ENCODE results near the gene KIAA0513. TPM values are rescaled to one million over a fixed set of nuclear protein-coding genes. Genes with fewer than 3 reads are reported as not detected.

Gene KIAA0513
- total and polyA plus RNA-seq, 2 donors (not counting 3 experiments of a cell fraction or from before 2014, with no cell fraction given) = 1.8 to 4.3 TPM

- H4K20me1 ChIP-seq (replicated peaks; ENCODE audit: control insufficient read depth, extremely low read depth, insufficient read depth, low read length) = no peaks in the 10 kb centered on the region
- H3K4me2 ChIP-seq (ENCODE audit: insufficient read depth, low read length) = no peak overlapping the region
- BruUV-seq (replicated peaks) = no TSS peak
- intact Hi-C loops (cut with micrococcal nuclease) = no loop called here
- H3K9ac ChIP-seq (replicated peaks; ENCODE audit: extremely low read depth, insufficient read depth, low read length) = no peak overlapping the region
- dilution Hi-C loops (cut with MboI; ENCODE audit: extremely low pct_ligation_motif_present, low sequenced_read_pairs) = no loop called here
- CTCF ChIA-PET = no interaction called here
- no peaks in the 10 kb centered on the region for H3K36me3 ChIP-seq (ENCODE audit: control insufficient read depth in 2 of 2, extremely low read depth in 1 of 2, insufficient read depth in 2 of 2, low read length in 2 of 2)
- no peaks in the 10 kb centered on the region for H3K9me3 ChIP-seq (replicated peaks; ENCODE audit: control insufficient read depth, insufficient read depth, low read length)
- POLR2A ChIA-PET = no interaction called here
- no peak for TF ChIP-seq MYC (IDR thresholded peaks at IDR 0.05; ENCODE audit: low read depth, low read length)
- TF ChIP-seq, protein P1, sequence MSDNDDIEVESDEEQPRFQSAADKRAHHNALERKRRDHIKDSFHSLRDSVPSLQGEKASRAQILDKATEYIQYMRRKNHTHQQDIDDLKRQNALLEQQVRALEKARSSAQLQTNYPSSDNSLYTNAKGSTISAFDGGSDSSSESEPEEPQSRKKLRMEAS (IDR thresholded peaks at IDR 0.05; ENCODE audit: insufficient read depth, insufficient read length) = no peak
- no peak for TF ChIP-seq POLR2AphosphoS5 (IDR thresholded peaks at IDR 0.05; ENCODE audit: insufficient read depth, low read depth, low read length)
- TF ChIP-seq CTCF (IDR thresholded peaks at IDR 0.05; ENCODE audit: extremely low read depth in 1 of 2, insufficient read depth in 1 of 2, low read depth in 1 of 2, low read length in 2 of 2) = no peak
- TF ChIP-seq POLR2A (IDR thresholded peaks at IDR 0.05; ENCODE audit: low read depth, low read length) = no peak
- H2AFZ ChIP-seq (ENCODE audit: low read depth, low read length) = no peak overlapping the region
- no peaks in the 10 kb centered on the region for H3K4me1 ChIP-seq (ENCODE audit: control insufficient read depth, extremely low read depth, insufficient read depth, low read length)
- H3K79me2 ChIP-seq (ENCODE audit: control insufficient read depth, insufficient read depth, low read length) = no peaks in the 10 kb centered on the region
- H3K27me3 ChIP-seq (ENCODE audit: control insufficient read depth in 2 of 2, insufficient read depth in 2 of 2, low read length in 2 of 2) = peaks cover 0 to 3% of the 10 kb centered on the region in 2 experiments
- no peak overlapping the region for H3K27ac ChIP-seq (ENCODE audit: insufficient read depth, low read depth, low read length)
- no peak overlapping the region for H3K4me3 ChIP-seq (replicated peaks in 1 of 3; ENCODE audit: insufficient read depth in 1 of 3, low read depth in 1 of 3, low read length in 3 of 3)
- no peaks in the 10 kb centered on the region for H3K9me1 ChIP-seq (replicated peaks; ENCODE audit: control insufficient read depth, extremely low read depth, insufficient read depth, low read length)
- FAIRE-seq (no peak), DNase-seq (ENCODE audit: low read depth, low spot score) (no peak)
These were observed 65.3 kb downstream of the KIAA0513 start for GRCh38 chr16:85092851-85093250.

DNA sequence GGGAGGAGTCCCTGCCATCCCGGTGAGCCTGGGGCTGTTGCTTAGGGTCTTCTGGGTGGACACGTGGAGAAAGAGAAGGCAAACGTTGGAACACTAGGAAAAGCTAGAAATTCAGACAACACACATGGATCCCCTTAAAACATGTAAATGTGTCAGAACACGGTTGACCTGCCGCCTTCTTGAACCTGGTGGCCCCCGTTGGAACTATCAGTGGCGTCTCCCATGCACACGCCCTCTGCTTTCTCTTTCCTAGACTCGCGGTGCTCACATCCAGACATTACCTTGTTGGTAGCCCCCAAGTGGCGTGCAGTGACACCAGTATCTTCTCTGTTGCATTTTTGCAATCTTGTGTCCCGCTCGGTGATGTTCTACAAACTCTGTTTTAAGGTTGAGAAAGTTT, 66.1 kb downstream of the KIAA0513 start:
- Histone ChIP-seq H3K4me2 (ENCODE audit: insufficient read depth, low read length) (no peak overlapping the region), H3K27me3 (ENCODE audit: control insufficient read depth in 2 of 2, insufficient read depth in 2 of 2, low read length in 2 of 2) (peaks cover 0 to 5% of the 10 kb centered on the region in 2 experiments), H3K36me3 (ENCODE audit: control insufficient read depth in 2 of 2, extremely low read depth in 1 of 2, insufficient read depth in 2 of 2, low read length in 2 of 2) (no peaks in the 10 kb centered on the region), H3K4me1 (ENCODE audit: control insufficient read depth, extremely low read depth, insufficient read depth, low read length) (no peaks in the 10 kb centered on the region), H3K79me2 (ENCODE audit: control insufficient read depth, insufficient read depth, low read length) (no peaks in the 10 kb centered on the region), H3K9me3 (replicated peaks; ENCODE audit: control insufficient read depth, insufficient read depth, low read length) (no peaks in the 10 kb centered on the region), H3K27ac (ENCODE audit: insufficient read depth, low read depth, low read length) (no peak overlapping the region), H4K20me1 (replicated peaks; ENCODE audit: control insufficient read depth, extremely low read depth, insufficient read depth, low read length) (no peaks in the 10 kb centered on the region), H2AFZ (ENCODE audit: low read depth, low read length) (no peak overlapping the region), H3K4me3 (replicated peaks in 1 of 3; ENCODE audit: insufficient read depth in 1 of 3, low read depth in 1 of 3, low read length in 3 of 3) (no peak overlapping the region), H3K9ac (replicated peaks; ENCODE audit: extremely low read depth, insufficient read depth, low read length) (no peak overlapping the region), H3K9me1 (replicated peaks; ENCODE audit: control insufficient read depth, extremely low read depth, insufficient read depth, low read length) (no peaks in the 10 kb centered on the region)
- intact Hi-C loops (cut with micrococcal nuclease) (no loop called here), dilution Hi-C loops (cut with MboI; ENCODE audit: extremely low pct_ligation_motif_present, low sequenced_read_pairs) (no loop called here)
- no TSS peak for BruUV-seq (replicated peaks)
- TF ChIP-seq, protein P1 (IDR thresholded peaks at IDR 0.05; ENCODE audit: insufficient read depth, insufficient read length) = no peak
- TF ChIP-seq POLR2A (IDR thresholded peaks at IDR 0.05; ENCODE audit: low read depth, low read length) (no peak), EZH2 (IDR thresholded peaks at IDR 0.05; ENCODE audit: borderline replicate concordance, low read depth, low read length, severe bottlenecking) (no peak), JUN (IDR thresholded peaks at IDR 0.05; ENCODE audit: borderline replicate concordance, insufficient read depth, insufficient read length, low read depth) (no peak), GATA2 (IDR thresholded peaks at IDR 0.05; ENCODE audit: insufficient read depth, insufficient read length, low read depth, low read length) (no peak), POLR2AphosphoS5 (IDR thresholded peaks at IDR 0.05; ENCODE audit: insufficient read depth, low read depth, low read length) (no peak), FOS (IDR thresholded peaks at IDR 0.05; ENCODE audit: borderline replicate concordance, insufficient read depth, low read length) (no peak), CTCF (IDR thresholded peaks at IDR 0.05; ENCODE audit: extremely low read depth in 1 of 2, insufficient read depth in 1 of 2, low read depth in 1 of 2, low read length in 2 of 2) (no peak), MYC (IDR thresholded peaks at IDR 0.05; ENCODE audit: low read depth, low read length) (no peak)
- CTCF ChIA-PET = no interaction called here
- FAIRE-seq = no peak
- no peak for DNase-seq (ENCODE audit: low read depth, low spot score)
- POLR2A ChIA-PET = no interaction called here

Data from endothelial cell of umbilical vein (primary cell).